GM23338 (cell line): ENCODE results near the gene OR8A1. TPM values are rescaled to one million over a fixed set of nuclear protein-coding genes. Genes with fewer than 3 reads are reported as not detected.

Experiments used
- ATAC-seq: fragments of 200-7000 bp; cut with Tn5 transposase; 3 replicates; pipeline ENCODE4 v1.9.1; 2020
- DNase-seq: peaks from one replicate; pipeline ENCODE4 v3.0.0-alpha.2; 2015; ENCODE audit warnings: low spot score
- H2AFZ ChIP-seq: fragments of 200-600 bp; sonication (generic); 2 replicates; pipeline ENCODE4 v1.8.0; 2016; ENCODE audit warnings: antibody characterized with exemption, mild to moderate bottlenecking, moderate library complexity
- H3F3A ChIP-seq: fragments of 200-600 bp; sonication (generic); replicated peaks from 2 replicates; pipeline ENCODE4 v1.8.0; 2017; ENCODE audit warnings: antibody characterized with exemption, mixed run types, low read depth
- H3K27ac ChIP-seq: fragments of 200-600 bp; sonication (generic); 2 replicates; pipeline ENCODE4 v1.6.1; 2016; ENCODE audit warnings: low read depth
- H3K27me3 ChIP-seq: fragments of 200-600 bp; sonication (generic); 2 replicates; pipeline ENCODE4 v1.8.0; 2016; ENCODE audit warnings: mild to moderate bottlenecking, mixed run types, moderate library complexity; ENCODE audit not compliant: insufficient read depth
- H3K36me3 ChIP-seq: fragments of 200-600 bp; sonication (generic); 2 replicates; pipeline ENCODE4 v1.8.0; 2016; ENCODE audit warnings: mild to moderate bottlenecking; ENCODE audit not compliant: insufficient read depth
- H3K4me1 ChIP-seq: fragments of 200-600 bp; sonication (generic); 2 replicates; pipeline ENCODE4 v1.8.0; 2016; ENCODE audit warnings: mild to moderate bottlenecking, moderate library complexity; ENCODE audit not compliant: insufficient read depth
- H3K4me2 ChIP-seq: fragments of 200-600 bp; sonication (generic); 2 replicates; pipeline ENCODE4 v1.7.1; 2017; ENCODE audit warnings: mixed run types
- H3K4me3 ChIP-seq: fragments of 200-600 bp; sonication (generic); 2 replicates; pipeline ENCODE4 v1.6.1; 2016; ENCODE audit warnings: mixed run types
- H3K79me2 ChIP-seq: fragments of 200-600 bp; sonication (generic); replicated peaks from 2 replicates; pipeline ENCODE4 v1.8.0; 2017; ENCODE audit warnings: mild to moderate bottlenecking; ENCODE audit not compliant: insufficient read depth
- H3K9me2 ChIP-seq: fragments of 200-600 bp; sonication (generic); 2 replicates; pipeline ENCODE4 v1.8.0; 2017; ENCODE audit not compliant: insufficient read depth
- H4K20me1 ChIP-seq: fragments of 200-600 bp; sonication (generic); replicated peaks from 2 replicates; pipeline ENCODE4 v1.8.0; 2017; ENCODE audit warnings: mild to moderate bottlenecking; ENCODE audit not compliant: insufficient read depth
- H3K27ac Mint-ChIP-seq: 2 replicates; pipeline ENCODE4 v1.8.0; 2020; ENCODE audit warnings: inconsistent platforms, mild to moderate bottlenecking, moderate library complexity, mixed read lengths
- H3K27me3 Mint-ChIP-seq: 3 replicates; pipeline ENCODE4 v1.8.0; 2022; ENCODE audit warnings: low read depth, mild to moderate bottlenecking, moderate library complexity, mixed read lengths, inconsistent platforms; ENCODE audit not compliant: insufficient read depth, poor library complexity
- H3K36me3 Mint-ChIP-seq: 3 replicates; pipeline ENCODE4 v1.8.0; 2021; ENCODE audit warnings: low read depth, mild to moderate bottlenecking, inconsistent platforms, moderate library complexity, mixed read lengths
- H3K4me1 Mint-ChIP-seq: 3 replicates; pipeline ENCODE4 v1.8.0; 2020; ENCODE audit warnings: mild to moderate bottlenecking, inconsistent platforms, mixed read lengths
- H3K4me3 Mint-ChIP-seq: 3 replicates; pipeline ENCODE4 v1.8.0; 2021; ENCODE audit warnings: moderate library complexity, mild to moderate bottlenecking, inconsistent platforms, mixed read lengths
- H3K9me3 Mint-ChIP-seq: 3 replicates; pipeline ENCODE4 v1.8.0; 2020; ENCODE audit warnings: moderate library complexity, mild to moderate bottlenecking, inconsistent platforms, mixed read lengths
- CREB1 ChIP-seq: fragments of 250-450 bp; sonication (Bioruptor Pico); IDR thresholded peaks from 2 replicates; pipeline ENCODE4 v1.5.0; 2020; ENCODE audit warnings: low read depth, mild to moderate bottlenecking, moderate library complexity
- EZH2 ChIP-seq: fragments of 200-600 bp; sonication (generic); IDR thresholded peaks from one replicate; pipeline ENCODE4 v1.8.0; 2017; ENCODE audit warnings: antibody characterized with exemption, mild to moderate bottlenecking, low read depth; ENCODE audit not compliant: unreplicated experiment
- EZH2phosphoT487 ChIP-seq: fragments of 200-600 bp; sonication (generic); IDR thresholded peaks from one replicate; pipeline ENCODE4 v1.8.1; 2018; ENCODE audit warnings: antibody characterized with exemption; ENCODE audit not compliant: unreplicated experiment
- JUNB ChIP-seq: IDR thresholded peaks from one replicate; pipeline ENCODE4 v1.6.1; 2016; ENCODE audit warnings: antibody characterized with exemption; ENCODE audit not compliant: unreplicated experiment
- NANOG ChIP-seq: IDR thresholded peaks from 2 replicates; pipeline ENCODE4 v1.6.1; 2016; ENCODE audit warnings: antibody characterized with exemption, borderline replicate concordance
- POLR2AphosphoS5 ChIP-seq: IDR thresholded peaks from 2 replicates; pipeline ENCODE4 v1.6.1; 2016; ENCODE audit warnings: antibody characterized with exemption, low read depth
- REST ChIP-seq: IDR thresholded peaks from one replicate; pipeline ENCODE4 v1.6.1; 2018; ENCODE audit warnings: antibody characterized with exemption; ENCODE audit not compliant: unreplicated experiment
- STAT1 ChIP-seq: IDR thresholded peaks from one replicate; pipeline ENCODE4 v1.6.1; 2016; ENCODE audit warnings: antibody characterized with exemption; ENCODE audit not compliant: unreplicated experiment
- ZNF114 ChIP-seq: fragments of 250-450 bp; sonication (Bioruptor Pico); IDR thresholded peaks from 2 replicates; pipeline ENCODE4 v1.5.0; 2020; ENCODE audit warnings: mild to moderate bottlenecking, moderate library complexity
- ZNF331 ChIP-seq: fragments of 250-450 bp; sonication (Bioruptor Pico); IDR thresholded peaks from 2 replicates; pipeline ENCODE4 v1.5.0; 2020; ENCODE audit warnings: low read depth, mild to moderate bottlenecking, moderate library complexity
- polyA plus RNA-seq: library from polyadenylated mRNA; unstranded; fragments of >200 nt; fragmentation: Nextera tagmentation; extraction: Ambion mirVana; gene quantifications from 2 replicates; pipeline ENCODE4 v1.2.1, GENCODE V29; 2016
- total RNA-seq: library from RNA; depleted of rRNA; stranded (reverse); fragments of >200 nt; shearing (Covaris generic); gene quantifications from 2 replicates; pipeline ENCODE4 v1.2.3, GENCODE V29; 2014
- TF ChIP-seq, protein P1 (sequence below): IDR thresholded peaks from 2 replicates; pipeline ENCODE4 v1.6.1; 2016; ENCODE audit warnings: antibody characterized with exemption
- TF ChIP-seq, protein P2 (sequence below), 2 experiments: fragments of 200-600 bp in 1 of 2; sonication (generic) in 1 of 2; conservative IDR thresholded peaks; 2 replicates each; pipeline versions ENCODE4 v1.5.1 to v1.6.1; 2016 to 2017; ENCODE audit warnings: antibody characterized with exemption in 2 of 2, low read depth in 2 of 2, mild to moderate bottlenecking in 2 of 2, moderate library complexity in 1 of 2

OR8A1 gene
- total and polyA plus RNA-seq, 2 experiments from 2014 or later: not detected

DNA sequence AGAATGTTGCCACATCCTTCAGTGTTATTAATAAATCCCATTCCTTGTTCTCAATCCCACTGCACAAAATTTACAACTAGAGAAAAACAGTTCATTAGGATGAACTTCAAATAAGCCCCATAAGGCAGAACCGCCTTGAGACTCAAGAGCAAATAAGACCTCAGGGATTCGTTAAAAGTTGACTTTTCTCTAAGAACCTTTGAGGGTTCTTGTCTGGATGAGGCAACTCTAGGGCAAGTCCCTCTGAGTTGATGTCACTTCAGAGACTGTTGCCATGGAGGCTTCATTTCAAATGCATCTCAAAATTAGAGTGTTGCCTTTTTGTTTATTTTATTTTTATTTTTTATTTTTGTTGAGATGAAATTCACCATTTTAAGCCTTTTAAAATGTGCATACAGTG, 21.6 kb downstream of the OR8A1 start (continued):
- TF ChIP-seq, protein P1, sequence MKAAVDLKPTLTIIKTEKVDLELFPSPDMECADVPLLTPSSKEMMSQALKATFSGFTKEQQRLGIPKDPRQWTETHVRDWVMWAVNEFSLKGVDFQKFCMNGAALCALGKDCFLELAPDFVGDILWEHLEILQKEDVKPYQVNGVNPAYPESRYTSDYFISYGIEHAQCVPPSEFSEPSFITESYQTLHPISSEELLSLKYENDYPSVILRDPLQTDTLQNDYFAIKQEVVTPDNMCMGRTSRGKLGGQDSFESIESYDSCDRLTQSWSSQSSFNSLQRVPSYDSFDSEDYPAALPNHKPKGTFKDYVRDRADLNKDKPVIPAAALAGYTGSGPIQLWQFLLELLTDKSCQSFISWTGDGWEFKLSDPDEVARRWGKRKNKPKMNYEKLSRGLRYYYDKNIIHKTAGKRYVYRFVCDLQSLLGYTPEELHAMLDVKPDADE: no peak

GRCh38 chr11:124592627-124593026, 22.8 kb downstream of the OR8A1 start:
- H4K20me1 ChIP-seq: no peaks in the 10 kb centered on the region
- H3K27me3 ChIP-seq: no peaks in the 10 kb centered on the region
- H3K9me3 Mint-ChIP-seq: no peaks in the 10 kb centered on the region
- no peak for ATAC-seq
- H3K4me1 ChIP-seq: no peaks in the 10 kb centered on the region
- no peak overlapping the region for H2AFZ ChIP-seq
- H3K4me3 Mint-ChIP-seq: no peak overlapping the region
- H3K4me3 ChIP-seq: no peak overlapping the region
- H3K4me2 ChIP-seq: no peak overlapping the region
- H3K27me3 Mint-ChIP-seq: no peaks in the 10 kb centered on the region
- H3F3A ChIP-seq: no peaks in the 10 kb centered on the region
- no peaks in the 10 kb centered on the region for H3K4me1 Mint-ChIP-seq
- H3K36me3 Mint-ChIP-seq: no peaks in the 10 kb centered on the region
- H3K9me2 ChIP-seq: no peaks in the 10 kb centered on the region
- no peak for DNase-seq
- H3K27ac ChIP-seq: no peak overlapping the region
- no peak overlapping the region for H3K27ac Mint-ChIP-seq
- H3K79me2 ChIP-seq: no peaks in the 10 kb centered on the region
- H3K36me3 ChIP-seq: no peaks in the 10 kb centered on the region
- TF ChIP-seq EZH2phosphoT487 (no peak), JUNB (no peak), STAT1 (no peak), POLR2AphosphoS5 (no peak), REST (no peak), CREB1 (CRISPR knock-in tag) (no peak), ZNF114 (no peak), EZH2 (no peak), ZNF331 (CRISPR knock-in tag) (no peak), NANOG (no peak)
- TF ChIP-seq, protein P1: no peak
- TF ChIP-seq, protein P2, sequence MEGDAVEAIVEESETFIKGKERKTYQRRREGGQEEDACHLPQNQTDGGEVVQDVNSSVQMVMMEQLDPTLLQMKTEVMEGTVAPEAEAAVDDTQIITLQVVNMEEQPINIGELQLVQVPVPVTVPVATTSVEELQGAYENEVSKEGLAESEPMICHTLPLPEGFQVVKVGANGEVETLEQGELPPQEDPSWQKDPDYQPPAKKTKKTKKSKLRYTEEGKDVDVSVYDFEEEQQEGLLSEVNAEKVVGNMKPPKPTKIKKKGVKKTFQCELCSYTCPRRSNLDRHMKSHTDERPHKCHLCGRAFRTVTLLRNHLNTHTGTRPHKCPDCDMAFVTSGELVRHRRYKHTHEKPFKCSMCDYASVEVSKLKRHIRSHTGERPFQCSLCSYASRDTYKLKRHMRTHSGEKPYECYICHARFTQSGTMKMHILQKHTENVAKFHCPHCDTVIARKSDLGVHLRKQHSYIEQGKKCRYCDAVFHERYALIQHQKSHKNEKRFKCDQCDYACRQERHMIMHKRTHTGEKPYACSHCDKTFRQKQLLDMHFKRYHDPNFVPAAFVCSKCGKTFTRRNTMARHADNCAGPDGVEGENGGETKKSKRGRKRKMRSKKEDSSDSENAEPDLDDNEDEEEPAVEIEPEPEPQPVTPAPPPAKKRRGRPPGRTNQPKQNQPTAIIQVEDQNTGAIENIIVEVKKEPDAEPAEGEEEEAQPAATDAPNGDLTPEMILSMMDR (conservative IDR thresholded peaks at IDR 0.05; ENCODE audit: low read depth in 2 of 2): no peak
